GM12878 (cell line): ENCODE measurements around the gene DNAAF3. TPM values are rescaled to one million over a fixed set of nuclear protein-coding genes. Genes with fewer than 3 reads are reported as not detected.

Experiments used
- ATAC-seq: fragments of 200-7000 bp; cut with Tn5 transposase; 3 replicates; pipeline ENCODE4 v1.9.1; 2020; ENCODE audit warnings: mild to moderate bottlenecking, moderate library complexity
- BruUV-seq: library from RNA; stranded (reverse); fragments of 400-500 nt; replicated peaks from 2 replicates; lab custom pipeline; 2021; lab: Mats Ljungman, UMichigan
- CTCF ChIA-PET: fragments of 300-600 bp; sonication (Branson Sonifier 250); formaldehyde crosslinking; extraction: SDS; loops from one replicate; lab custom pipeline; 2021; ENCODE audit warnings: inconsistent platforms; lab: Yijun Ruan, JAX
- POLR2A ChIA-PET: fragments of 350-600 bp; formaldehyde crosslinking; extraction: SDS; loops from one replicate; lab custom pipeline; 2021; ENCODE audit warnings: inconsistent platforms; lab: Charles Lee
- RAD21 ChIA-PET: fragments of 300-600 bp; sonication (Branson Sonifier 250); formaldehyde crosslinking; loops from one replicate; lab custom pipeline; 2023; ENCODE audit warnings: antibody characterized with exemption; ENCODE audit not compliant: unreplicated experiment; lab: Charles Lee
- SMC1A ChIA-PET: fragments of 300-600 bp; sonication (Branson Sonifier 250); formaldehyde crosslinking; loops from one replicate; lab custom pipeline; 2023; ENCODE audit not compliant: unreplicated experiment, uncharacterized antibody; lab: Charles Lee
- DNase-seq: peaks from one replicate; pipeline ENCODE4 v3.0.0-alpha.2; 2011; ENCODE audit warnings: low read depth, low spot score
- FAIRE-seq: peaks from 3 replicates; lab custom pipeline; 2011; peaks lifted over from hg19 to GRCh38; lab: Jason Lieb, UNC
- H2AFZ ChIP-seq: 2 replicates; pipeline ENCODE4 v1.6.0; 2011; ENCODE audit warnings: low read depth, low read length, control low read depth; ENCODE audit not compliant: control insufficient read depth
- H3K27ac ChIP-seq: 2 replicates; pipeline ENCODE4 v1.5.1; 2011; ENCODE audit warnings: control low read depth; ENCODE audit not compliant: control insufficient read depth, insufficient read depth
- H3K27me3 ChIP-seq, 2 experiments: replicated peaks in 1 of 2; 2 replicates each; pipeline versions ENCODE4 v1.6.0 to v1.6.1; 2011; ENCODE audit warnings: low read length in 1 of 2; ENCODE audit not compliant: control insufficient read depth in 2 of 2, insufficient read depth in 2 of 2
- H3K36me3 ChIP-seq, 2 experiments: 2 replicates each; pipeline ENCODE4 v1.5.1; 2011; ENCODE audit warnings: low read length in 1 of 2; ENCODE audit not compliant: control insufficient read depth in 2 of 2, insufficient read depth in 2 of 2
- H3K4me1 ChIP-seq: 2 replicates; pipeline ENCODE4 v1.6.1; 2011; ENCODE audit warnings: mild to moderate bottlenecking, low read length, moderate library complexity, mixed read lengths; ENCODE audit not compliant: control insufficient read depth, insufficient read depth
- H3K4me2 ChIP-seq: 2 replicates; pipeline ENCODE4 v1.6.0; 2011; ENCODE audit warnings: control low read depth; ENCODE audit not compliant: control insufficient read depth, insufficient read depth
- H3K4me3 ChIP-seq: fragments of 200-600 bp; sonication (generic); 2 replicates; pipeline ENCODE4 v1.5.1; 2016
- H3K79me2 ChIP-seq: 2 replicates; pipeline ENCODE4 v1.6.0; 2011; ENCODE audit warnings: low read length; ENCODE audit not compliant: control insufficient read depth, insufficient read depth
- H3K9ac ChIP-seq: 2 replicates; pipeline ENCODE4 v1.8.0; 2011; ENCODE audit warnings: low read length, control low read depth, mixed read lengths; ENCODE audit not compliant: control insufficient read depth, insufficient read depth
- H3K9me3 ChIP-seq: replicated peaks from 3 replicates; pipeline ENCODE4 v1.5.1; 2011; ENCODE audit warnings: mild to moderate bottlenecking, low read length; ENCODE audit not compliant: control insufficient read depth, insufficient read depth
- H4K20me1 ChIP-seq: 2 replicates; pipeline ENCODE4 v1.6.0; 2011; ENCODE audit not compliant: control insufficient read depth, insufficient read depth
- CTCF ChIP-seq, 3 experiments: IDR thresholded peaks in 2 of 3; conservative IDR thresholded peaks in 1 of 3; 2 replicates each; pipeline ENCODE4 v1.5.1; 2011; ENCODE audit warnings: low read depth in 3 of 3, low read length in 3 of 3, mild to moderate bottlenecking in 3 of 3, control low read depth in 2 of 3, moderate library complexity in 2 of 3, inconsistent platforms in 1 of 3, mixed read lengths in 1 of 3; ENCODE audit not compliant: control insufficient read depth in 2 of 3, insufficient read depth in 1 of 3; ENCODE audit errors: extremely low read depth in 1 of 3
- RAD21 ChIP-seq: IDR thresholded peaks from 2 replicates; pipeline ENCODE4 v1.6.1; 2011; ENCODE audit warnings: mild to moderate bottlenecking, low read depth, low read length, moderate library complexity; ENCODE audit not compliant: insufficient read depth
- RB1 ChIP-seq: fragments of 450-650 bp; formaldehyde crosslinking; IDR thresholded peaks from 2 replicates; pipeline ENCODE4 v1.6.1; 2017; ENCODE audit warnings: mild to moderate bottlenecking, borderline replicate concordance
- SMC3 ChIP-seq: IDR thresholded peaks from 2 replicates; pipeline ENCODE4 v1.6.1; 2011; ENCODE audit warnings: low read length, improper control_type of control experiment, borderline replicate concordance
- WGBS: methylation state at CpG from one replicate; pipeline ENCODE4 v1.1.6; 2016; ENCODE audit warnings: low lambda C conversion rate; ENCODE audit not compliant: insufficient replicate concordance, insufficient coverage; ENCODE audit errors: missing lambda C conversion rate; 5-methylcytosine and 5-hydroxymethylcytosine counted together
- in situ Hi-C: fragments of 300-500 bp; cut with MboI; formaldehyde crosslinking; loops from 9 replicates; pipeline ENCODE4 v1.14.3; 2018; ENCODE audit warnings: mixed read lengths
- intact Hi-C: fragments of 100-400 bp; cut with micrococcal nuclease; formaldehyde crosslinking; loops from one replicate; pipeline ENCODE4 v1.14.2; 2022; ENCODE audit not compliant: unreplicated experiment
- polyA plus RNA-seq, 11 experiments: library from polyadenylated mRNA; depleted of rRNA in 4 of 11; unstranded in 6 of 11; stranded (reverse) in 5 of 11; fragments of >200 nt; fragmentation: Nextera tagmentation in 4 of 11; fragmentation: Illumina TruSeq in 1 of 11; extraction: Ambion mirVana in 4 of 11; extraction: Trizol in 1 of 11; gene quantifications; 1 replicate in 1 of 11; 2 replicates in 10 of 11; pipeline versions ENCODE4 v1.2.1 to v1.2.3, GENCODE V29; 2011 to 2016; ENCODE audit warnings: inconsistent platforms in 2 of 11, missing spikeins in 2 of 11, low read depth in 1 of 11
- total RNA-seq, 4 experiments: library from RNA; depleted of rRNA in 3 of 4; stranded (reverse); fragments of >200 nt in 3 of 4; fragmentation: Illumina TruSeq in 1 of 4; extraction: Trizol in 1 of 4; gene quantifications; 2 replicates each; pipeline versions ENCODE4 v1.2.1 to v1.2.3, GENCODE V29; 2013 to 2021

DNAAF3 gene
- total and polyA plus RNA-seq, 10 of the 15 experiments (the other 5 are each of a cell fraction or from before 2014, with no cell fraction given): not detected

- Histone ChIP-seq H3K9me3 (peaks cover 3% of the 10 kb centered on the region; the same call in 1 of the 3 replicates), H3K27me3 (no peaks in the 10 kb centered on the region), H3K4me2 (no peak overlapping the region), H3K4me1 (no peaks in the 10 kb centered on the region), H3K9ac (no peak overlapping the region), H3K36me3 (no peaks in the 10 kb centered on the region), H3K27ac (no peak overlapping the region), H3K4me3 (no peak overlapping the region), H2AFZ (no peak overlapping the region), H4K20me1 (no peaks in the 10 kb centered on the region), H3K79me2 (no peaks in the 10 kb centered on the region)
- peak; percentile 95 for ATAC-seq
- 20% methylated on average over 3 of the region's 3 CpGs for WGBS
- intact Hi-C loops: loop anchor here (1.0 kb wide), 1 partner anchor 206 kb away; no protein-coding TSS in a partner anchor
- FAIRE-seq: no peak
- ChIA-PET CTCF (interaction anchor here (0.8 to 1.2 kb wide), 5 partner anchors 47 to 201 kb away, joined by 3 to 4 read pairs (median 3); partner anchors contain the start of gene HSPBP1), RAD21 (interaction anchor here (1.2 kb wide), 1 partner anchor 205 kb away, joined by 5 read pairs; no protein-coding TSS in a partner anchor), SMC1A (no interaction called here), POLR2A (no interaction called here)
- in situ Hi-C loops: loop anchor here (5.0 kb wide), 1 partner anchor 205 kb away; no protein-coding TSS in a partner anchor
- TF ChIP-seq CTCF (IDR thresholded peaks at IDR 0.05 in 2 of 3, conservative IDR thresholded peaks at IDR 0.05 in 1 of 3; ENCODE audit: control insufficient read depth in 2 of 3, extremely low read depth in 1 of 3, insufficient read depth in 1 of 3, low read depth in 3 of 3, low read length in 3 of 3) (peak; percentile 59 to 78 (median 73)), SMC3 (peak; percentile 71), RAD21 (peak; percentile 80), RB1 (no peak)
- peak; percentile 13 for DNase-seq
- no TSS peak for BruUV-seq
Observed at GRCh38 chr19:55212447-55212846, 46.0 kb upstream of the DNAAF3 start.
